ENCODE data around the gene FHAD1. TPM values are rescaled to one million over a fixed set of nuclear protein-coding genes. Genes with fewer than 3 reads are reported as not detected.

Gene FHAD1
- total RNA-seq, 1 donor from 2014 or later: 1.3 TPM

GRCh38 chr1:15352128-15352957 is 105.3 kb downstream of the FHAD1 start:
- Mint-ChIP-seq H3K27ac (no peak overlapping the region), H3K9me3 (no peaks in the 10 kb centered on the region), H3K4me3 (no peak overlapping the region), H3K36me3 (no peaks in the 10 kb centered on the region), H3K27me3 (ENCODE audit: low read depth) (no peaks in the 10 kb centered on the region), H3K4me1 (peaks cover 9% of the 10 kb centered on the region)
- TF ChIP-seq CTCF (IDR thresholded peaks at IDR 0.05; ENCODE audit: unreplicated experiment): no peak
- DNase-seq (ENCODE audit: low spot score in 2 of 2, unreplicated experiment in 2 of 2): no peak

DNA sequence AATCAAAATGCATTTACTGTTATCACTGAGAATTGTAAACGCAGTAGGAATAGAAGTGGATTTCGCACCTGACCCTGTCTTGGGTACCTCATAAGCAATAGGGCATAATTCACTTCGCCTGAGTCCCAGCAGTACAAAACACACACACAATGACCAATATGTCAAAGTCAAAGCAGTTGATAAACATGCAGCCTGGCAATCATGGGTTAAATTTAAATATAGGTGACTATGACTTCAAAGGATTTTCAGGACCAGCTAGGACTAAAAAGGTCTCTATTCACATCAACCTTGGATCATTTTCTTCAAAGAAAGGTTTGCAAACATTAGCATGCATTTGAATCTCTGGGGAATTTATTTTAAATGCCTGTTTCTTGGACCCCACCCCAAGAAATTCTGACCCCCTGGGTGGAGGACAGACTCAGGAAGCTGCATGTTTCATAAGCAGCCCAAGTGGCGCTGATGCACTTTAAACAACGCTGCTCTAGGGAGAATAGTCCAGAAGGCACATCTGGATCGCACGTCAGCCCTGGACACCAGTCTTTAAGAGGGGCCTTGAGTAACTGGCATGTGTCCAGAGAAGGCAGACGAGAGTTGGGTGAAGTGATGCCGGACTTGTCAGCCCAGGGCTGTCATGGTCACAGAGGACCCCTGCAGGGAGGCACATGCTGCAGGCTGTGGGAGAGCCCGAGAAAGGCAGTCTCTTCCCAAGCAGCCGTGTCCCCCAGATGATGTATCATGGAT is 107.0 kb downstream of the FHAD1 start:
- Mint-ChIP-seq H3K9me3 (no peaks in the 10 kb centered on the region), H3K4me1 (peaks cover 15% of the 10 kb centered on the region), H3K4me3 (no peak overlapping the region), H3K36me3 (no peaks in the 10 kb centered on the region), H3K27me3 (ENCODE audit: low read depth) (no peaks in the 10 kb centered on the region), H3K27ac (no peak overlapping the region)
- no peak for DNase-seq (ENCODE audit: low spot score in 2 of 2, unreplicated experiment in 2 of 2)
- no peak for TF ChIP-seq CTCF (IDR thresholded peaks at IDR 0.05; ENCODE audit: unreplicated experiment)

DNA sequence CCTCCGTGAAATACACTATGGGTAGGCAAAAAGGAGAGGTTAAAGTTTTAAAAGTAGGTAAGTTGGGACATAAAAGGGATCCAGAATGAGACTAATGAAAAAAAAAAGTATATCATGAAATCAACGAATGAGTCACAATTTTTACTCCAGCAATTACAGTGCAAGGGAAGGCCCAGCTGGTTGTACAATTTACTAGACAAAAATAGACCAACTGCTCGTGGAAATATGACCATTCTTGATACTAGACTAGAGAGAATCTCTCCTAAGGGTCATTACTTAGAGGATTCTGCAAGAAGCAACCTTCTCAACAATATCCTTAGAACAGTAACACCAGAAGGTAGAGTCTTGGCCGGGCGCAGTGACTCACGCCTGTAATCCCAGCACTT is 107.5 kb downstream of the FHAD1 start:
- no peak for TF ChIP-seq CTCF (IDR thresholded peaks at IDR 0.05; ENCODE audit: unreplicated experiment)
- H3K27me3 Mint-ChIP-seq (ENCODE audit: low read depth): no peaks in the 10 kb centered on the region
- H3K27ac Mint-ChIP-seq: no peak overlapping the region
- no peak overlapping the region for H3K4me3 Mint-ChIP-seq
- no peaks in the 10 kb centered on the region for H3K36me3 Mint-ChIP-seq
- H3K4me1 Mint-ChIP-seq: peaks cover 15% of the 10 kb centered on the region
- DNase-seq (ENCODE audit: low spot score in 2 of 2, unreplicated experiment in 2 of 2): no peak
- no peaks in the 10 kb centered on the region for H3K9me3 Mint-ChIP-seq

DNA sequence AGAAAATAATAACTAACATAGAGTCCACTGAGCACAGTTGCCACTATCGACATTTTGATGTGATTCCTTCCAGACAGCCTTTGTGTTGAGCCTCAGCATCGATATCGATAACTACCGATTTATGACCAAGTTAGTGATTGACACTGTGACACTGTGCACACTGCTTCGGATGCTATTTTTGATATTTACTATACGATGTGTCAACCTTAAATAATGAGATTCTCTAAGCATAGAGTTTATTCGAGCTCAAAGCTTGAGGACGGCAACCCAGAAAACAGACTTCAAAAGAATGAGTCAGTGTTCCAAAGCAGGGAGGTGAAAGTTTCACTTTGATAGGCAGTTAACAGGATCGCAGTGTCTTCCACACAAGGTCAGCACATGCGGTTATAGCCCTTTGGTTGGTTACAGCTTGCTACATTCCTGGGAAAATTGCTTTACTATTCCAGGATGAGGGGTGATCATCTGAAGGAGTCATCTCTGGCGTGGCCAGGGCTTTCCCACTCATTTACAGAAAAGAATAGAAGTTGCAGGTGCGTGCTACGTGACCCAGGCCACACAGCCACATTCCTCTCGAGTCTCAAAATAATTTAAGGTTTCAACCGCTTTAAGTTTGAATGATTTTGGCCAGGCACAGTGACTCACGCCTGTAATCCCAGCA is 109.1 kb downstream of the FHAD1 start:
- H3K4me1 Mint-ChIP-seq: peaks cover 15% of the 10 kb centered on the region

More for the DNA sequence above, 109.1 kb downstream of the FHAD1 start:
- DNase-seq (ENCODE audit: low spot score in 2 of 2, unreplicated experiment in 2 of 2): no peak
- no peaks in the 10 kb centered on the region for H3K36me3 Mint-ChIP-seq
- no peaks in the 10 kb centered on the region for H3K9me3 Mint-ChIP-seq
- no peaks in the 10 kb centered on the region for H3K27me3 Mint-ChIP-seq (ENCODE audit: low read depth)
- no peak for TF ChIP-seq CTCF (IDR thresholded peaks at IDR 0.05; ENCODE audit: unreplicated experiment)
- H3K4me3 Mint-ChIP-seq: no peak overlapping the region
- H3K27ac Mint-ChIP-seq: no peak overlapping the region
